HPDE6-E6E7 (cell line): ENCODE results near the gene RPUSD4.

Experiments
- DNase-seq: peaks from one replicate; pipeline ENCODE4 v3.0.0; 2011; ENCODE audit warnings: missing footprints; ENCODE audit errors: extremely low spot score

RPUSD4 gene

DNA sequence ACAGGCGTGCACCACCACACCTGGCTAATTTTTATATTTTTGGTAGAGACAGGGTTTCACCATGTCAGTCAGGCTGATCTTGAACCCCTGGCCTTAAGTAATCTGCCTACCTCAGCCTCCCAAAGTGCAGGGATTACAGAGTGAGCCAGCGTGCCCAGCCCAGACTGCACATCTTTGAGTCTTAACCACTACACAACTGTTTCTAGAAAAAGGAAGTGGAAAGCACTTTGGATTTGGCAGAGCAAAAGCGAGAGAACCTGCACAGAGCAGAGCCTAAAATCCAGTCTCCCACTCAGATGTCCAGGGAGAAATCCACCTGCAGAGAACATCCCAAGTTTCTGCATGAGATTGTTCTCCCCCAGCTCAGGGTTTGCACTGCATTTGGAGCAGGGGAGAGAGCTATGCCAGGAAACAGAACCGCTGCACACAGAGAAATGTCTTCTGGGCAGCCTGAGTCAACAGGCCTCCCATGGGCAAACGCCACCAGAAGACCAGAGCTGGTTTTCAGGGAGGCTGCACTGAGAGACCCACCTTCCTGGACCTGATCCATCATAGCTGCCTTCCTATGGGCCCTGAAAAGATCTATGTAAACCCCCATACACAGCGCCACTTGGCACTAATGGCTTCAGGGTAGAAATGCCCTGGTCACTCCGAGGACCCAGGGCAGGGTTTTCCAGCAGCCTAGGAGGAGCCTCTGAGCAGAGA is 54.0 kb downstream of the RPUSD4 start:
- DNase-seq = no peak

DNA sequence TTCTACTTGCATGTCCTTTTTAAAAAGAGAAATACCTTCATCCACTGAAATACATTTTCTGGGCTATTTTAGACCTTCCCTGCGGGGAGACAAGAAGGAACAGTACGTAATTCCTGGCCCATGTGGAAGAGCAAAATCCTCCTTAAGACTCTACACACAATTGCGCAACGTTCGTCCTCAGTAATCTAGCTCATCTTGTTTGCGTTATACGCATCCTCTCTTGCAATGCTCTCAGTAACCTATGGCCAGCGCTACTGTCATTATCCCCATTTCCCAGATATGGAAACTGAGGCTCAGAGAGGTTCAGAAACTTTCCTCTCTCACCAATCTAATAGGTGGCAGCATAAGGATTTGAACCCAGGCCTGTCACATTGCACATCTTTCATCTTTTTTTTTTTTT is 54.6 kb downstream of the RPUSD4 start:
- no peak for DNase-seq

- no peak for DNase-seq
Measured at GRCh38 chr11:126155402-126156187, 55.9 kb downstream of the RPUSD4 start.

DNA sequence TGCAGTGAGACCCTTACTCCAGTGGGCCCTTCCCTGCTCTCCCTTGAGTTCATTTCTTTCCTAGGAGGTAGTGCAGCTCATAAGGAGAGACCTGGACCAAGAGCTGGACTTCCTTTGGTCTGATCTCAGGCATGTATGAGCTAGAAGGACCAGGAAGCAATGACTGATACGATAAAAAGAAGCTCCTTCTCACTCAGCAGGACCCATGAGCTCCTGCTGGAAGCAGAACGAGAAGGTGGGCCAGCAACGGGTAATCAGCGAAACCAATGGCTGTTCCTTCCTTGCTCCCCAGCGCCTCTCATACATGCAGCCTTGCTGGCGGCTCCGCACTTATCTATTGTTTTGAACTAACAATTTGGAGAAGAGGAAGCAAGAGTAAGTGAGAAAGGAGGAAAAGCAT is 56.8 kb downstream of the RPUSD4 start:
- DNase-seq = no peak

- no peak for DNase-seq
Measured at GRCh38 chr11:126153972-126154371, 57.5 kb downstream of the RPUSD4 start.

- no peak for DNase-seq
Measured at GRCh38 chr11:126153006-126153405, 58.4 kb downstream of the RPUSD4 start.

DNA sequence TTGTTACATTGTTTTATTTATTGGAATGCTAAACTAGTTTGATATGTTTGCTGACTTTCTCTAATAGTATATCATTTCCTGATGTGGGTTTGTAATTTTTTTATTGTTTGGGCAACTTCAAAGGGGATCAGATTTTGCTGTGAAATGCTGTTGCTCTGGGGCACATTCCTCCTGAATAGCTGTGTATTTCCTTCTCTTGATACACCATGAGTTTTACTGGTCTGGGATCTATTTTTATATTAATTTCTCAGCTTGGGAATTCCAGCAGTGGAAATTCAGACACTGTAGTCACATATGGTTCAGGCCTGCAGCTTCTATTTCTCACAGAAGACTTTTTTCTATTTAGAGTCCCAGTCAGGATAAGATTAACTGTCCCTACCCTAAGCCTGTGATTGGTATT is 58.9 kb downstream of the RPUSD4 start:
- no peak for DNase-seq

DNA sequence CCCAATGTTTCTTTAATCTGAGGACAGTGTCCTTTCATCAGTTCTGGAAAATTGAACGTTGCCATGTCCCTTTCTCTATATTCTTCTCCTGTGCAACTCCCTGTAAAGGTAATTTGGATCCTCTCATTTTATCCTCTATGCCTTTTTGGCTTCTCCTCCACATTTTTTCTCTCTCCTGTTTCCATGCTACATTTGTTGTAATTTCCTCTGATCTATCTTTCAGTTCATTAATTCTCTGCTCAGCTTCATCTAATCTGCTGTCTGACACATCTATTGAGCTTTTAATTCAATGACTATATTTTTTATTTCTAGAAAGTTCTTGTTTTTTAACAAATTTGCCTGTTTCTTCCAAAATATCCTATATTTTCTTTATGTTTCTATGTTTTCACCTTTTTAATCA is 59.3 kb downstream of the RPUSD4 start:
- DNase-seq = no peak
